Bronchial epithelial cell (primary cell): ENCODE measurements around the gene LCN12. TPM values are rescaled to one million over a fixed set of nuclear protein-coding genes. Genes with fewer than 3 reads are reported as not detected.

Experiments
- DNase-seq: peaks from one replicate; pipeline ENCODE4 v3.0.0-alpha.2; 2010; ENCODE audit warnings: low read depth
- FAIRE-seq: peaks from 2 replicates; lab custom pipeline; 2011; peaks lifted over from hg19 to GRCh38; lab: Jason Lieb, UNC
- H3K27me3 ChIP-seq: 2 replicates; pipeline ENCODE4 v1.5.1; 2011; ENCODE audit warnings: low read length; ENCODE audit not compliant: control insufficient read depth, insufficient read depth
- H3K36me3 ChIP-seq: 2 replicates; pipeline ENCODE4 v1.5.1; 2011; ENCODE audit warnings: low read length; ENCODE audit not compliant: control insufficient read depth, insufficient read depth
- H3K4me3 ChIP-seq: 2 replicates; pipeline ENCODE4 v1.5.1; 2011; ENCODE audit warnings: mild to moderate bottlenecking, low read depth, low read length, control low read depth
- CTCF ChIP-seq: IDR thresholded peaks from 2 replicates; pipeline ENCODE4 v1.5.1; 2011; ENCODE audit warnings: mild to moderate bottlenecking, moderate library complexity, low read length, control low read depth, inconsistent platforms; ENCODE audit not compliant: insufficient read depth, severe bottlenecking
- total RNA-seq: library from RNA; depleted of rRNA; stranded (reverse); fragments of >200 nt; gene quantifications from 2 replicates; pipeline ENCODE4 v1.2.1, GENCODE V29; 2014

The LCN12 gene
- total RNA-seq, 1 donor from 2014 or later: not detected

GRCh38 chr9:136964171-136964689 lies 12.2 kb downstream of the LCN12 start:
- Histone ChIP-seq H3K27me3 (peaks cover 5% of the 10 kb centered on the region), H3K36me3 (no peaks in the 10 kb centered on the region), H3K4me3 (no peak overlapping the region)
- FAIRE-seq (no peak), DNase-seq (no peak)
- no peak for TF ChIP-seq CTCF

GRCh38 chr9:136964833-136965422 lies 12.9 kb downstream of the LCN12 start:
- Histone ChIP-seq H3K27me3 (peaks cover 5% of the 10 kb centered on the region), H3K36me3 (no peaks in the 10 kb centered on the region), H3K4me3 (no peak overlapping the region)
- TF ChIP-seq CTCF: no peak
- FAIRE-seq (no peak), DNase-seq (no peak)

DNA sequence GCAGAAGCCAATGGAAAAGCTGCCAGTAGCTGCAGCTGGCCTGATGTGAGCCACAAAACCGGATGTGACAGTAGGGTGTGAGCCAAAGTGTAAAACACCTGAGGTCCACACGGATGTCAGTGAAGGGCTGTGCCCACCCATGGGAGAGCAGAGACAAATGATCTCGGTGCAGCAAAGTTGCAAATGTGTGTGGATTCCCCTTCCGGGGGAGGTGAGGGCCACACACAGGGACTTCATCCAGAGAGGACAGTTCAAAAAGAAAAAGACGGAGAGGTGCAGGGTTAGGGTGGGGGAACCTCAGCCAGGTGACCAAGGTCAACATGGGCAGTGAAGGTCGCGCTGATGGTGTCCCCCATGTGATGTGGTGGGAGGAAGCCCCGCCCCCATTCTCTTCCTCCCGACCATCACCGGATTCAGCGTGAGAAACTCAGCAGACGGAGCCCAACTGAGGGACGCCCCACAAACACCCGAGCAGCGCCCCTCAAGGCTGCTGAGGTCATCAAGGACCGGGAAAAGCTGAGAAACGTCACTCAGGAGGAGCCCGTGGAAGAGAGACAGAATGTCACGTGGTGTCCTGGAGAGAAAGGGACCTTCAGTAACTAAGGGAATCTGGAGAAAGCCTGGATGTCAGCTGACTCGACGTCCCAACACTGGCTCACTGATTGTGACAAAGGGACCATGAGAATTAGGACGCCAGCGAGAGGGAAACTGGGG lies 13.9 kb downstream of the LCN12 start:
- H3K4me3 ChIP-seq: no peak overlapping the region
- FAIRE-seq (no peak), DNase-seq (no peak)
- peaks cover 5% of the 10 kb centered on the region for H3K27me3 ChIP-seq
- TF ChIP-seq CTCF: no peak
- H3K36me3 ChIP-seq: no peaks in the 10 kb centered on the region

DNA sequence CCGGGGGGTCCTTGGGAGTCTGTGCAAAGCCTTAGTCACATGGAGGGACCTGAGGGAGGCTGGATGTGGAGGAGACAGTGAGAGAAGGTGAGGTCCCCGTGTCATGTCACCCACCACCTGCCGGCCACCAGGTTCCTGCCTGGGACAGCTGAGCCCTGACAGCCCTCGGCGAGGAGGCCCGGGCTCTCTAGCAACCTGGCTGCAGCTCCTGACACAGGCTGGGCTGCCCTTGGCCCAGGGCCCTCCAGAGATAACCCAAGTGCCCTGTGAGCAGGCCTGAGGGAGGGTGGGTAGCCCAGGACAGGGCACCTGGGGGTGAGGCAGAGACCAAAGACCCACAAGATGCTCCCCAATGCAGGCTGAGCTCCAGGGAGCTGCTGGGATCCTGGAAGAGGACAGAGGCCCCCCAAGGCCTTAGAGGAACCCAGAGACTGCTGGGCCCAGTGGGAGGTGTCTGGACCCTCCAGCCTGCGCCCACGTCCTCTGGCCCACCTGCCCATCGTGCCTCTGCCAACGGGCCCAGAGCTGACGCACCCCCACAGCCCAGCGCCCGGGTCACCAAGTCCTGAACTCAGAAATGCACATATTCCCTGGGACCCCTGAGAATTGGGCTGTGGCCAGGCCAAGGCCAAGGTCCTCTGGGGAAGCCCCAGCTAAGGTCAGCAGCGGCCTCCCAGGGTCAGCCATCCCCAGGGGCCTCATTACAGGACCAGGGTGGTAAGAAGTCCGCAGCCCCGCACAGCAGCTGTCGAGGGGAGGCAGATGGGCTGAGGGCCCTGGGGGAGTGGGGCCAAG lies 16.5 kb downstream of the LCN12 start:
- Histone ChIP-seq H3K36me3 (no peaks in the 10 kb centered on the region), H3K27me3 (peaks cover 2% of the 10 kb centered on the region), H3K4me3 (no peak overlapping the region)
- DNase-seq (no peak), FAIRE-seq (no peak)
- no peak for TF ChIP-seq CTCF

- no peaks in the 10 kb centered on the region for H3K36me3 ChIP-seq
- H3K27me3 ChIP-seq: peaks cover 2% of the 10 kb centered on the region
- no peak overlapping the region for H3K4me3 ChIP-seq
- no peak for DNase-seq
- no peak for FAIRE-seq
- TF ChIP-seq CTCF: no peak
Observed at GRCh38 chr9:136969150-136969549, 17.1 kb downstream of the LCN12 start.
